Heart left ventricle (tissue), 13 donors: ENCODE results near the gene VMAC.

Source experiments
- POLR2A ChIP-seq, 2 donors: fragments of 450-650 bp; IDR thresholded peaks; one replicate each; pipeline ENCODE4 v1.6.1; 2017; ENCODE audit warnings: antibody characterized with exemption in 2 of 2, mild to moderate bottlenecking in 2 of 2, moderate library complexity in 2 of 2
- TF ChIP-seq, protein P1 (sequence below), 12 donors: fragments of 200-600 bp; sonication (generic) in 4 of 12; IDR thresholded peaks; one replicate each; pipeline versions ENCODE4 v1.5.0 to v1.8.0; 2018 to 2022; ENCODE audit warnings: antibody characterized with exemption in 12 of 12, mild to moderate bottlenecking in 5 of 12
- donor health status: ischemic (EF 13 %, LVEDD 7.1; RV severe dilation, severe dysfunction).
- donor health status: DM: no; HTN: yes; CAD: no.
- donor health status: DM: no; HTN: no; CAD: no.
- donor health status: ischemic (EF 25% LVEDD 6.9; RV normal size, moderate dysfunction).
- donor health status: ischemic (EF 25% LVEDD 5.7; RV mildly dilated, moderate dysfunction).
- donor health status: ischemic (EF 35%, LVEDD 5.7; RV mildly dilated, moderate dysfunction).
- donor health status: nonischemic (EF 11% LVEDD 7.7; RV severe dilation, severe dysfunction).
- donor health status: DM: yes; HTN: yes; CAD: no.
- donor health status: PGD.
- donor health status: ischemic (EF 29% LVEDD 5.4; RV normal size, mild dysfunction).
- donor health status: nonischemic (EF 23%, LVEDD 6.1; RV moderate dilation, normal function).

DNA sequence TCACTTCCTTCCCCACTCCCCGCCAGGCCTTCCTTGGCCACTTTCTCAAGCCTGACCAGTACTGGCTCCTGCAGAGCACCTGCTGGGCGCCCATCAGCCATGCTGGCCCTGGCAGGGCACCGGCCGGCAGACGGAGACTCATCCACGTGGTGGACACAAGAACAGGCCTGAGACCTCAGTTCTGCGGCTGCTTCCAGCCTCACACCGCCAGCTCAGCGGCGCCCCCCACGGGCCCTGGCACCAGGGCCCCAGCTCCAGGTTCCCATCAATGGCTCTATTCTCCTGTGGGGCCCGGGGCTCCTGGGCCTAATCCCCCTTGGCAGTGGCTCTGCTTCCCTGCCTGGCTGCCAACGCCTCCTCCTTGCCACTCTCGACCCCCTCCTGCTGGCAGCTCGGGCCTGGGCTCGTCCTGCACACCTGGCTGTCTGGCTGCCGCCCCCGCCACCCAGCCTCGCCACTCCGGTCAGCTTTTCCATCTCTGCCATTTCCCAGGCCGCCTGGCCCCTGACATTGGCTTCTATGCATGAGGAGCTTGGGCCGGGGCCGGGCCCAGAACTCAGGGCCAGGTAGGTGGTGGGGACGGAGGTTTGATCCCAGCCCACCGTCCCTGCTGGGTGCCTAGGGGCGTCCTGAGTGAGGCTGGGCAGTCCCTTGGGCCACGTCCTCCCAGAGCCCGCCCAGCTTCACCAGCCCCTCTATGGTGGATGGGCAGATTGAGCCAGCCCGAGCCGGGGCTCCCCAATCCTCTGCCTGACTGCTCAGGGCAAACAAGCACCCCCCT is 7.3 kb upstream of the VMAC start:
- TF ChIP-seq, protein P1, sequence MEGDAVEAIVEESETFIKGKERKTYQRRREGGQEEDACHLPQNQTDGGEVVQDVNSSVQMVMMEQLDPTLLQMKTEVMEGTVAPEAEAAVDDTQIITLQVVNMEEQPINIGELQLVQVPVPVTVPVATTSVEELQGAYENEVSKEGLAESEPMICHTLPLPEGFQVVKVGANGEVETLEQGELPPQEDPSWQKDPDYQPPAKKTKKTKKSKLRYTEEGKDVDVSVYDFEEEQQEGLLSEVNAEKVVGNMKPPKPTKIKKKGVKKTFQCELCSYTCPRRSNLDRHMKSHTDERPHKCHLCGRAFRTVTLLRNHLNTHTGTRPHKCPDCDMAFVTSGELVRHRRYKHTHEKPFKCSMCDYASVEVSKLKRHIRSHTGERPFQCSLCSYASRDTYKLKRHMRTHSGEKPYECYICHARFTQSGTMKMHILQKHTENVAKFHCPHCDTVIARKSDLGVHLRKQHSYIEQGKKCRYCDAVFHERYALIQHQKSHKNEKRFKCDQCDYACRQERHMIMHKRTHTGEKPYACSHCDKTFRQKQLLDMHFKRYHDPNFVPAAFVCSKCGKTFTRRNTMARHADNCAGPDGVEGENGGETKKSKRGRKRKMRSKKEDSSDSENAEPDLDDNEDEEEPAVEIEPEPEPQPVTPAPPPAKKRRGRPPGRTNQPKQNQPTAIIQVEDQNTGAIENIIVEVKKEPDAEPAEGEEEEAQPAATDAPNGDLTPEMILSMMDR (IDR thresholded peaks at IDR 0.05) = no peak
- no peak for TF ChIP-seq POLR2A (IDR thresholded peaks at IDR 0.05)
